ENCODE measurements around the gene ZBP1.

Gene ZBP1

GRCh38 chr20:57659517-57660180 lies 39.4 kb upstream of the ZBP1 start:
- no peak for DNase-seq
- in situ Hi-C loops (cut with MboI; ENCODE audit: low pct_unique_long_range_greater_than_20kb, low sequenced_read_pairs) = no loop called here

- in situ Hi-C loops (cut with MboI; ENCODE audit: low pct_unique_long_range_greater_than_20kb, low sequenced_read_pairs) = no loop called here
- no peak for DNase-seq
These were observed 38.7 kb upstream of the ZBP1 start for GRCh38 chr20:57658833-57659516.

- in situ Hi-C loops (cut with MboI; ENCODE audit: low pct_unique_long_range_greater_than_20kb, low sequenced_read_pairs) = no loop called here
These were observed 38.2 kb upstream of the ZBP1 start for GRCh38 chr20:57658447-57658832.

GRCh38 chr20:57657535-57658446 lies 37.6 kb upstream of the ZBP1 start:
- in situ Hi-C loops (cut with MboI; ENCODE audit: low pct_unique_long_range_greater_than_20kb, low sequenced_read_pairs) = no loop called here
- DNase-seq = no peak

More at GRCh38 chr20:57658447-57658832, 38.2 kb upstream of the ZBP1 start:
- no peak for DNase-seq

- in situ Hi-C loops (cut with MboI; ENCODE audit: low pct_unique_long_range_greater_than_20kb, low sequenced_read_pairs) = no loop called here
- DNase-seq = no peak
These were observed 36.8 kb upstream of the ZBP1 start for GRCh38 chr20:57656821-57657534.

- no peak for DNase-seq
- in situ Hi-C loops (cut with MboI; ENCODE audit: low pct_unique_long_range_greater_than_20kb, low sequenced_read_pairs) = no loop called here
These were observed 36.1 kb upstream of the ZBP1 start for GRCh38 chr20:57656252-57656820.

- in situ Hi-C loops (cut with MboI; ENCODE audit: low pct_unique_long_range_greater_than_20kb, low sequenced_read_pairs) = no loop called here
- DNase-seq = no peak
These were observed 35.6 kb upstream of the ZBP1 start for GRCh38 chr20:57655809-57656155.

GRCh38 chr20:57654998-57655808 lies 35.0 kb upstream of the ZBP1 start:
- DNase-seq = no peak
- in situ Hi-C loops (cut with MboI; ENCODE audit: low pct_unique_long_range_greater_than_20kb, low sequenced_read_pairs) = no loop called here

GRCh38 chr20:57654363-57654997 lies 34.3 kb upstream of the ZBP1 start:
- DNase-seq = peak; percentile 52
- in situ Hi-C loops (cut with MboI; ENCODE audit: low pct_unique_long_range_greater_than_20kb, low sequenced_read_pairs) = no loop called here

GRCh38 chr20:57653910-57654309 lies 33.7 kb upstream of the ZBP1 start:
- DNase-seq = no peak
- in situ Hi-C loops (cut with MboI; ENCODE audit: low pct_unique_long_range_greater_than_20kb, low sequenced_read_pairs) = no loop called here

- in situ Hi-C loops (cut with MboI; ENCODE audit: low pct_unique_long_range_greater_than_20kb, low sequenced_read_pairs) = no loop called here
- DNase-seq = no peak
These were observed 33.3 kb upstream of the ZBP1 start for GRCh38 chr20:57653546-57653900.

- in situ Hi-C loops (cut with MboI; ENCODE audit: low pct_unique_long_range_greater_than_20kb, low sequenced_read_pairs) = no loop called here
- DNase-seq = no peak
These were observed 32.6 kb upstream of the ZBP1 start for GRCh38 chr20:57652606-57653545.

GRCh38 chr20:57651881-57652605 lies 31.8 kb upstream of the ZBP1 start:
- no peak for DNase-seq
- in situ Hi-C loops (cut with MboI; ENCODE audit: low pct_unique_long_range_greater_than_20kb, low sequenced_read_pairs) = no loop called here

GRCh38 chr20:57650756-57651483 lies 30.7 kb upstream of the ZBP1 start:
- no peak for DNase-seq
- in situ Hi-C loops (cut with MboI; ENCODE audit: low pct_unique_long_range_greater_than_20kb, low sequenced_read_pairs) = no loop called here

- DNase-seq = no peak
- in situ Hi-C loops (cut with MboI; ENCODE audit: low pct_unique_long_range_greater_than_20kb, low sequenced_read_pairs) = no loop called here
These were observed 30.0 kb upstream of the ZBP1 start for GRCh38 chr20:57650266-57650665.

GRCh38 chr20:57649617-57650015 lies 29.4 kb upstream of the ZBP1 start:
- DNase-seq = no peak
- in situ Hi-C loops (cut with MboI; ENCODE audit: low pct_unique_long_range_greater_than_20kb, low sequenced_read_pairs) = no loop called here
